Immature natural killer cell (primary cell): ENCODE measurements around the gene IFRD1. TPM values are rescaled to one million over a fixed set of nuclear protein-coding genes. Genes with fewer than 3 reads are reported as not detected.

Experiments
- DNase-seq, 3 donors: peaks; one replicate each; pipeline ENCODE4 v3.0.0; 2022; ENCODE audit warnings: mixed read lengths in 1 of 3
- H3K27ac Mint-ChIP-seq, 6 donors: one replicate each; pipeline ENCODE4 v1.8.0; 2020; ENCODE audit warnings: mixed read lengths in 6 of 6, mild to moderate bottlenecking in 5 of 6, inconsistent platforms in 4 of 6, moderate library complexity in 3 of 6
- H3K27me3 Mint-ChIP-seq, 3 donors: one replicate each; pipeline ENCODE4 v1.8.0; 2020 to 2021; ENCODE audit warnings: low read depth in 3 of 3, mild to moderate bottlenecking in 3 of 3, mixed read lengths in 3 of 3, moderate library complexity in 3 of 3, inconsistent platforms in 1 of 3
- H3K36me3 Mint-ChIP-seq, 3 donors: one replicate each; pipeline ENCODE4 v1.8.0; 2020; ENCODE audit warnings: mixed read lengths in 3 of 3, inconsistent platforms in 2 of 3, mild to moderate bottlenecking in 2 of 3
- H3K4me1 Mint-ChIP-seq, 2 donors: one replicate each; pipeline ENCODE4 v1.8.0; 2020; ENCODE audit warnings: inconsistent platforms in 2 of 2, mild to moderate bottlenecking in 2 of 2, mixed read lengths in 2 of 2, moderate library complexity in 1 of 2
- H3K4me3 Mint-ChIP-seq, 5 donors: one replicate each; pipeline ENCODE4 v1.8.0; 2020; ENCODE audit warnings: mild to moderate bottlenecking in 5 of 5, mixed read lengths in 5 of 5, inconsistent platforms in 3 of 5, moderate library complexity in 3 of 5
- H3K9me3 Mint-ChIP-seq, 6 donors: one replicate each; pipeline ENCODE4 v1.8.0; 2020; ENCODE audit warnings: mild to moderate bottlenecking in 6 of 6, mixed read lengths in 6 of 6, inconsistent platforms in 4 of 6, moderate library complexity in 3 of 6
- polyA plus RNA-seq, 3 donors: library from polyadenylated mRNA; unstranded; fragments of 300-500 nt; fragmentation: Illumina TruSeq; gene quantifications; one replicate each; pipeline ENCODE4 v1.2.3, GENCODE V29; 2021

IFRD1 gene
- polyA plus RNA-seq, 3 donors from 2014 or later, result 18.8 to 43.7 (median 21.8) TPM

GRCh38 chr7:112481833-112482670 lies 31.8 kb downstream of the IFRD1 start:
- Mint-ChIP-seq H3K9me3 (no peaks in the 10 kb centered on the region), H3K27me3 (peaks cover 0 to 4% (median 0%) of the 10 kb centered on the region in 3 donors), H3K27ac (no peak overlapping the region), H3K4me1 (no peaks in the 10 kb centered on the region), H3K4me3 (no peak overlapping the region), H3K36me3 (peaks cover 0 to 13% (median 4%) of the 10 kb centered on the region in 3 donors)
- DNase-seq, result no peak

GRCh38 chr7:112484671-112485167 lies 34.5 kb downstream of the IFRD1 start:
- no peaks in the 10 kb centered on the region for H3K27me3 Mint-ChIP-seq
- peak overlapping the region in 1 of 6 donors; percentile 24 for H3K27ac Mint-ChIP-seq
- H3K4me1 Mint-ChIP-seq, result no peaks in the 10 kb centered on the region
- peaks cover 6 to 11% (median 7%) of the 10 kb centered on the region in 3 donors for H3K36me3 Mint-ChIP-seq
- no peak for DNase-seq
- H3K9me3 Mint-ChIP-seq, result no peaks in the 10 kb centered on the region
- no peak overlapping the region for H3K4me3 Mint-ChIP-seq

- no peaks in the 10 kb centered on the region for H3K9me3 Mint-ChIP-seq
- no peak overlapping the region for H3K4me3 Mint-ChIP-seq
- H3K4me1 Mint-ChIP-seq, result no peaks in the 10 kb centered on the region
- no peaks in the 10 kb centered on the region for H3K27me3 Mint-ChIP-seq
- no peak overlapping the region for H3K27ac Mint-ChIP-seq
- peaks cover 7 to 14% (median 12%) of the 10 kb centered on the region in 3 donors for H3K36me3 Mint-ChIP-seq
- no peak for DNase-seq
These were observed 35.5 kb downstream of the IFRD1 start for GRCh38 chr7:112485766-112486165.

- no peaks in the 10 kb centered on the region for H3K27me3 Mint-ChIP-seq
- no peak overlapping the region for H3K4me3 Mint-ChIP-seq
- no peaks in the 10 kb centered on the region for H3K9me3 Mint-ChIP-seq
- no peak for DNase-seq
- peaks cover 11 to 14% (median 12%) of the 10 kb centered on the region in 3 donors for H3K36me3 Mint-ChIP-seq
- H3K27ac Mint-ChIP-seq, result no peak overlapping the region
- no peaks in the 10 kb centered on the region for H3K4me1 Mint-ChIP-seq
These were observed 37.4 kb downstream of the IFRD1 start for GRCh38 chr7:112487457-112488263.

- H3K4me3 Mint-ChIP-seq, result no peak overlapping the region
These were observed 37.9 kb downstream of the IFRD1 start for GRCh38 chr7:112488264-112488552.

GRCh38 chr7:112492186-112492585 lies 41.9 kb downstream of the IFRD1 start:
- H3K27me3 Mint-ChIP-seq, result peaks cover 0 to 7% (median 0%) of the 10 kb centered on the region in 3 donors
- no peaks in the 10 kb centered on the region for H3K4me1 Mint-ChIP-seq
- no peak for DNase-seq
- H3K9me3 Mint-ChIP-seq, result no peaks in the 10 kb centered on the region
- peaks cover 7 to 11% (median 9%) of the 10 kb centered on the region in 3 donors for H3K36me3 Mint-ChIP-seq
- no peak overlapping the region for H3K4me3 Mint-ChIP-seq
- H3K27ac Mint-ChIP-seq, result no peak overlapping the region

More at GRCh38 chr7:112488264-112488552, 37.9 kb downstream of the IFRD1 start:
- Mint-ChIP-seq H3K9me3 (no peaks in the 10 kb centered on the region), H3K4me1 (no peaks in the 10 kb centered on the region), H3K27ac (no peak overlapping the region), H3K36me3 (peaks cover 9 to 14% (median 11%) of the 10 kb centered on the region in 3 donors), H3K27me3 (no peaks in the 10 kb centered on the region)
- DNase-seq, result no peak

- H3K27me3 Mint-ChIP-seq, result peaks cover 2 to 9% (median 3%) of the 10 kb centered on the region in 3 donors
- H3K4me1 Mint-ChIP-seq, result no peaks in the 10 kb centered on the region
- H3K9me3 Mint-ChIP-seq, result no peaks in the 10 kb centered on the region
- no peak overlapping the region for H3K27ac Mint-ChIP-seq
- no peak overlapping the region for H3K4me3 Mint-ChIP-seq
- H3K36me3 Mint-ChIP-seq, result peaks cover 3 to 7% (median 4%) of the 10 kb centered on the region in 3 donors
- no peak for DNase-seq
These were observed 44.4 kb downstream of the IFRD1 start for GRCh38 chr7:112494656-112495055.

- H3K4me3 Mint-ChIP-seq, result no peak overlapping the region
- peaks cover 2 to 4% (median 2%) of the 10 kb centered on the region in 3 donors for H3K36me3 Mint-ChIP-seq
- H3K9me3 Mint-ChIP-seq, result no peaks in the 10 kb centered on the region
- H3K27ac Mint-ChIP-seq, result no peak overlapping the region
- H3K4me1 Mint-ChIP-seq, result no peaks in the 10 kb centered on the region
- DNase-seq, result no peak
- H3K27me3 Mint-ChIP-seq, result peaks cover 2 to 9% (median 3%) of the 10 kb centered on the region in 3 donors
These were observed 45.0 kb downstream of the IFRD1 start for GRCh38 chr7:112495156-112495788.

- DNase-seq, result no peak
- Mint-ChIP-seq H3K27ac (no peak overlapping the region), H3K4me3 (no peak overlapping the region), H3K36me3 (peaks cover 0 to 4% (median 0%) of the 10 kb centered on the region in 3 donors), H3K27me3 (peaks cover 2 to 9% (median 3%) of the 10 kb centered on the region in 3 donors), H3K4me1 (no peaks in the 10 kb centered on the region), H3K9me3 (no peaks in the 10 kb centered on the region)
These were observed 45.7 kb downstream of the IFRD1 start for GRCh38 chr7:112495810-112496462.

GRCh38 chr7:112497481-112497880 lies 47.2 kb downstream of the IFRD1 start:
- H3K4me3 Mint-ChIP-seq, result no peak overlapping the region
- H3K36me3 Mint-ChIP-seq, result no peaks in the 10 kb centered on the region
- no peak overlapping the region for H3K27ac Mint-ChIP-seq
- no peak for DNase-seq
- no peaks in the 10 kb centered on the region for H3K4me1 Mint-ChIP-seq
- peaks cover 3 to 9% (median 3%) of the 10 kb centered on the region in 3 donors for H3K27me3 Mint-ChIP-seq
- H3K9me3 Mint-ChIP-seq, result no peaks in the 10 kb centered on the region

- H3K36me3 Mint-ChIP-seq, result no peaks in the 10 kb centered on the region
- DNase-seq, result no peak
- no peaks in the 10 kb centered on the region for H3K4me1 Mint-ChIP-seq
- H3K27ac Mint-ChIP-seq, result no peak overlapping the region
- no peaks in the 10 kb centered on the region for H3K9me3 Mint-ChIP-seq
- peaks cover 3 to 12% (median 3%) of the 10 kb centered on the region in 3 donors for H3K27me3 Mint-ChIP-seq
- no peak overlapping the region for H3K4me3 Mint-ChIP-seq
These were observed 50.4 kb downstream of the IFRD1 start for GRCh38 chr7:112500619-112501018.

- Mint-ChIP-seq H3K27ac (no peak overlapping the region), H3K4me3 (no peak overlapping the region), H3K27me3 (peaks cover 3 to 10% (median 3%) of the 10 kb centered on the region in 3 donors), H3K9me3 (no peaks in the 10 kb centered on the region), H3K4me1 (no peaks in the 10 kb centered on the region), H3K36me3 (no peaks in the 10 kb centered on the region)
- no peak for DNase-seq
These were observed 51.7 kb downstream of the IFRD1 start for GRCh38 chr7:112501801-112502503.

- DNase-seq, result no peak
- Mint-ChIP-seq H3K27ac (no peak overlapping the region), H3K27me3 (peaks cover 3 to 10% (median 3%) of the 10 kb centered on the region in 3 donors)
These were observed 52.4 kb downstream of the IFRD1 start for GRCh38 chr7:112502700-112503099.

More at GRCh38 chr7:112502700-112503099, 52.4 kb downstream of the IFRD1 start:
- Mint-ChIP-seq H3K4me3 (no peak overlapping the region), H3K36me3 (no peaks in the 10 kb centered on the region), H3K4me1 (no peaks in the 10 kb centered on the region), H3K9me3 (no peaks in the 10 kb centered on the region)
